NK-92 (cell line): ENCODE results near the gene ITGBL1.

Source experiments
- DNase-seq: peaks from one replicate; lab custom pipeline; 2025; ENCODE audit not compliant: unreplicated experiment; lab: John Stamatoyannopoulos, UW

ITGBL1 gene

DNA sequence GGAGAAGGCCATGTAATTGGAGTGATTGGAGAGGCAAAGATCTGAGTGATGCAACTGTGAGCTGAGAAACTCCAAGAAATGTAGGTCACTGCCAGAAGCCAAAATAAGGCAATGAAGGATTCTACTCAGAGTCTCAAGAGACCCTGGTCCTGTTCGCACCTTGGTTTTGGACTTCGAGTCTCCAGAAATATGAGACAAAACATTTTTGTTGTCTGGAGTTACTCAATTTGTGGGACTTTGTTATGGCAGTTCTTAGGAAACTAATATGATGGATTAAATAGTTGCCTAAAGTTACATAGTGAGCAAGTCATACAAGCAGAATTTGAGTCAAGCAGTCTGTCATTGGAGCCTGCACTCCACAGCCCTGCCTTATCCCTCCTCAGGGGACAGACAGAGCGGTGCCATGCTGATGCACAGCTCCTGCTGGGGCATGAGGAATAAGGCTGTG is 104.2 kb downstream of the ITGBL1 start:
- no peak for DNase-seq

DNA sequence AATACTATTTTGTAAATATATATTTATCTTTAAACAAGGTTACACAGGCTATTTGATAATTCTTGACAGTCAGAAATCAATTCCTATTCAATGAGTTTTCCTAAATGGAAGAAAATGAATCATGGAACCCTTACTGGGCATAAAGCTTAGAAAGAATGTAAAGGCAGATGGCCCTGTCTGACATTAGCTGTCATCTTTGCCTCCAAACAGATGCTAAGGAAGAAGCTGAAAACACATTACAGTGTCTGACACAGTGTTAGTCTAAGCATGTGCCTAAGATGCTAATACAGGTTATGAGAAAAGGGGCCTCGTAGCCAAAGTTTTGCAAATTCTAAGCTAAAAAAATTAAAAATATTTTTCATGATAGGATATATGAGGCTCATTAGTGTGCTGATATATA is 112.8 kb downstream of the ITGBL1 start:
- DNase-seq: no peak

DNA sequence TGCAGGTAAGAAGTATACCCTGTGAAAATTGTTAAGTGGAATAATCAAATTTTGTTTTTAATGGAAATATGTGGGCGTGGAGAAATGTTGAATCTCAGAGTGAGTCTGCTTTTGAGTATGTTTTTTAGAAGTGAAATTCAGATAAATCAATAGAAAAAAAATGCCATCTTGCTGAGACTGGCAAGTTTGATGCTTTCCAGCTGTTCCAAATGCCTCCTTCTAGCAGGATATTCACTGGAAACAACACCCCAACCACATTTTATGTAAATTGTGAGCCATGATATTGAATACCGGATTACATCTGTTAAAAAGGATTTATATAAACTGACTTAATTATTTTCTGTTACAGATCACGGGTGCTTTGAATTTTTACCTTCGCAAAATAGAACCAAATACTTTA is 115.4 kb downstream of the ITGBL1 start:
- no peak for DNase-seq

DNA sequence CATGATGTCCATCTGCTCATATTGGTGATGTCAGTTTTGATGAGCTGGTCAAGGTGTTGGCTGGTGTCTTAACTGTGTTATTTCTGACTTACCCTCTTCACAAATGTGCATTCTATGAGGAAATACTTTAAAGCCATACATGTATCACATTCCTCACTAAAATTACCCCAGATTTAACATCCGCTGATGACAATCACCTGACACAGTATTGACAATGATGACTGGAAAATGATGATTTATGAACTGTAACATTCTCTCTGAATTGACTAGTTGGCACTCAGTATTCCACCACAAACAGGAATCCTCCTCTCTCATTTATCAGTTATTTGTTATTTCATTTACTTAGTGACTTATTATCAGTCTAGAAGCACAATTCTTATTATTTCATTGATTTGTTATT is 117.3 kb downstream of the ITGBL1 start:
- no peak for DNase-seq

DNA sequence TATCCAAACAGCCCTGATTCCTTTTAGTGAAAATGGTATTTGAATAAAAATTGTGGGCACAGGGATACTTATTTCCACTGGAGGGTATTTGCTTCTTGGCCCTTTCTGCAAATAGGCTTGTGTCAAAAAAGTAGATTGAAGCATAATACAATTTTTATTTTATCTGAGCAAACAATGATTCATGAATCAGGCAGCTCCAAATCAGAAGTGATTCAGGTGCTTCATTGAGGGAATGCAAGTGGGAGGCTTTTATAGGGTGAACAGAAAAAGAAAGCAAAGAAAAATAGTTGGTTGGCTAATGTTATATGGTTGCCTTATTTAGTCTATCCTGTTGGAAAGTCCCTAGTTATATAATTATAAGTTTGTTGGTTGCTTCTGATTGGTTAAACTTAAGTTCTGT is 117.9 kb downstream of the ITGBL1 start:
- no peak for DNase-seq

DNA sequence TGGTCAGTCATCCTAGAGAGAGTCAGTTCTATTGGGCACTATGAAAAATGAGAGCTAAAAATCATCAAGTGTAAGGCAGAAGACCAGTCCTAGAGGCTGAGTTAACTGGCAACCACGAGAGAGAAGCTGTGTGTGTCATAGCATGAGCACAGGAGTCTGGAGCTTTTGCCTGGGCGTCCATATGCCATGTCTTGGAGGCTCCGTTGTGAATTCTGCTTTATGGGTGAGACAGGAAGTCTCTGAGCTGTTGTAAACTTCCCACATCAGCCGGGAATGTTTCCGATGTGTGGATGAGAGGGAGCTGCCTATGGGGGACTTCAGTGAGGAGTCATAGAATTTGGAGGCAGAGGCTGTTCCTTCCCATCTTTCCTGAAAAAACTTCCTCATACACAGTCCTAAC is 120.0 kb downstream of the ITGBL1 start:
- DNase-seq: no peak

DNA sequence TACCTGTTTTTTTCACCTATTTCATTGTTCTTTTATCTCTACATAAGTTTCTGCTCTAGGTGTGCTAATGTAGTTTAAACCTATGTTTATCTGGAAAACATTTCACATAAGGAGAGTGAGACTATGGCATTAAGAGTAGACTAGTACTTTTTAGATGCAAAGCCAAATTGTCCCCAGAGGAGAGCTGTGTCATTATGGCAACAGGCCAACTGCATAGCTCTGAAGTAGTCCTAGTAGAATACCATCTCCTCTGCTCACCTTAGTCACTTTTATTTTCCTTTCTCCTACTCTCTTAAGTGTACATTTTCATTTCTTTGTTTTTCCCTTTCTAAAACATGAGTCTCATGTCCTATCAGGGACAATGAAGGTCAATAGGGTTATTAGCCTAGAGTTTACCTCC is 123.1 kb downstream of the ITGBL1 start:
- DNase-seq: no peak

DNA sequence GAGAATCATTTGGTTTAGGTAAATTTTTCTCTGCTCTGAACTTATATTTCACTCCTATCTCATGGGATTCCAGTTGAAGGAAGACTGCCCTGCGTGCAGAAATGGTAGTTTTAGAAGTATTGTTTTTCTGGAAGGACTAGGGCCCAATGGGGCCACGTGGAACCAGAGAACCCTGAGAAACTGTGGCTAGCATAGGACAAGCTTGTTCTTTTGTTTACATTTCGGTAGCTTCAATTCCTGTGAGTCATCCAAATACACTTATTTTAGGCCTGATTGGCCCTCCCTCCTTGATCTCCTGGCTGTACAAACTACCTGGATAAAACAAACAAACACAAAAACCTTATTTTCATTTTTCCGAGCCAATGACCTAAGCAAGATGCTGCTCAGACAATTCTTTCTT is 124.0 kb downstream of the ITGBL1 start:
- DNase-seq: no peak

DNA sequence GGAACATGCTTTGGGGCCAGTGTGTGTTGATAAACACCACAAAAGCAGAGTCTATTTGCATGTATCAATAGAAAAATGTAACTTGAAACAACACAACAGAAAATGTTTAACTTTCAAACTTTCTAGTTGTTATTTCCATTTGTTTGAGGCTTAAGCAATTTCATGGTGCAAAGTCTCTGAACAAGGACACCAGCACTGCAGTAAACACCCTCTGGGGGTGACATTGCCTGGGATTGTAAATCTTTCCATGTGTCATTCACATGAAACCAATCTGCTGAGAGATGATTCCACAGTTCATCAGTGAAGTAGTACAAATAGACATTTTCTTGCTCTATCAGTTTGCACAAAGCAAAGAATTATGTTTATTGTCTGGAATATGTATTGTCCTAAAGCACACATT is 124.5 kb downstream of the ITGBL1 start:
- no peak for DNase-seq

DNA sequence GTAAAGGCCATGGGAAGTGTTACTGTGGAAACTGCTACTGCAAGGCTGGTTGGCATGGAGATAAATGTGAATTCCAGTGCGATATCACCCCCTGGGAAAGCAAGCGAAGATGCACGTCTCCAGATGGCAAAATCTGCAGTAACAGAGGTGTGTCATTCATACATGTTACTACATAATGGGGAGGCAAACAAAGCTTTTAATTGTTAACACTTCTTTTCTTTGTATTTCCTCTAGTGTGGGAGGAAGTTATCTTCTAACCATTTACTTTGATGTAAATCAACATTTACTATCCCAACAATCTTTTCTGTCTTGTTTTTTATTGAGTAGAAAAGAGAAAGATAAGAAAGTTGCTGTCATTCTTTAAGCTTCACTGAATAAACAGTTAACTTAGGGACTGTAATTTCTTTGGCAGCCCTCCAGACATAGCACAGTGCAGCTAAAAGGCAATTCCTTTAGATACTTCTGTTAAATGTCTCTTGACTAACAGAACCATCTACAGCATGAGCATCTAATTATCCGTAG is 126.9 kb downstream of the ITGBL1 start:
- no peak for DNase-seq

DNA sequence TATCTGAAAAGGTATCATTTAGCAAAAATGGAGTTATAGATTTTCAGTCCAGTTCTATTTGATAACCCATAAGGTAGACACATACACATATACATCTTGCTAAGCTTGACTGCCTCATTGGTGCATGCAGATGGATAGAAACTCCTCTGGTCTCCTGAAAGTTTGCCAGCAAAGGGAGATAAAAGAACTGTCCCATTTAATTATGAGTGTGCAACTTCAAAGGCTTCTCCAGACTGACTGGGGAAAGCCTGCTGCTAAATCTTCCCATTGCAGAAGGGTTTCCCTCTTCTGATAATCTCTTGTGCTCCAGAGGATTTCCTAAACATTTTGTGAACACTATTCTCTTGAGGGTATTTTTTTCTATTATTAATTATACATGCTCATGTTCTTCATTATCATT is 131.9 kb downstream of the ITGBL1 start:
- no peak for DNase-seq

DNA sequence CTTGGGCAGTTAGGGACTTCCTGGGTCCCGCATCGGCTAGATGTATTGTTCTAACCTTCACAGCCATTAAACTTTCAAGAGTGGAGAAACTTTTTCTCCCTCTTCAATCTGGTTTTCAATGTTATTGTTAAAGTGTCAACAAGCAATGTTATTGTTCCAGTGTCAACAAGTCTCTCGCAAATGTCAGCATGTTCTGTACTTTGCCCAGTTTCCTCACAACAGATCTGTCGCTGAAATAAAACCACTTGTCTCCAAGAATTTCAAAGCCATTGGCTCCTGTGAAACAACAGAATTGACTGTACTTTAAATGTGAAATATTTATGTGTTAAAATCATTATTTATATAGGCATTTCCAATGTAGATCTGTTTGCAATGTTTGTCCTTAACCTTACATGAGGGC is 138.0 kb downstream of the ITGBL1 start:
- no peak for DNase-seq

DNA sequence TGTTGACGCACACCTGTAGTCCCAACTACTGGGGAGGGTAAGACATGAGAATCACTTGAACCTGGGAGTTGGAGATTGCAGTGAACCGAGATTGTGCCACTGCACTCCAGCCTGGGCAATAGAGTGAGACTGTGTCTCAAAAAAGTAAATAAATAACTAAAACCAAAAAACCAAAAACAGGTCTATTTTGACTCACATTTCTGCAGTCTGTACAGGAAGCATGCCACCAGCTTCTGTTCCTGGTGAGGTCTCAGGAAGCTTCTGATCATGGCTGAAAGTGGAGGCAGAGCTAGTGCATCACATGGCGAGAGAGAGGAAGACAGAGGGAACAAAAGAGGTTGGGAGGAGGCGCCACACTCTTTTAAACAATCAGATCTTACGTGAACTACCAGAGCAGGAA is 142.5 kb downstream of the ITGBL1 start:
- no peak for DNase-seq

DNA sequence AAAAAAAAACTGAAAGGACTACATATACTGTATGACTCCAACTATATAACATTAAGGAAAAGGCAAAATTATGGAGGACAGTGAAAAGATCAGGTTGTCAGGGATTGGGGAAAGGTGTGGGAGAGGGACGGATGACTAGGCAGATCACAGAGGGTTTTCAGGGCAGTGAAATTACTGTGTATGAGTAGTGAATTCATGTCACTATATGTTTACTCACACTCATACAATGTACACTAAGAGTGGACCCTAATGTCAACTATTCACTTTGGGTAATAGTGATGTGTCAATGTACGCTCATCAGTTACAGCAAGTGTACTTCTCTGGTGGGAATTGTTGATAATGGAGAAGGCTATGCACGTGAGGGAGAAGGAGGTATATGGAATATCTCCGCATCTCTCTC is 144.3 kb downstream of the ITGBL1 start:
- no peak for DNase-seq

DNA sequence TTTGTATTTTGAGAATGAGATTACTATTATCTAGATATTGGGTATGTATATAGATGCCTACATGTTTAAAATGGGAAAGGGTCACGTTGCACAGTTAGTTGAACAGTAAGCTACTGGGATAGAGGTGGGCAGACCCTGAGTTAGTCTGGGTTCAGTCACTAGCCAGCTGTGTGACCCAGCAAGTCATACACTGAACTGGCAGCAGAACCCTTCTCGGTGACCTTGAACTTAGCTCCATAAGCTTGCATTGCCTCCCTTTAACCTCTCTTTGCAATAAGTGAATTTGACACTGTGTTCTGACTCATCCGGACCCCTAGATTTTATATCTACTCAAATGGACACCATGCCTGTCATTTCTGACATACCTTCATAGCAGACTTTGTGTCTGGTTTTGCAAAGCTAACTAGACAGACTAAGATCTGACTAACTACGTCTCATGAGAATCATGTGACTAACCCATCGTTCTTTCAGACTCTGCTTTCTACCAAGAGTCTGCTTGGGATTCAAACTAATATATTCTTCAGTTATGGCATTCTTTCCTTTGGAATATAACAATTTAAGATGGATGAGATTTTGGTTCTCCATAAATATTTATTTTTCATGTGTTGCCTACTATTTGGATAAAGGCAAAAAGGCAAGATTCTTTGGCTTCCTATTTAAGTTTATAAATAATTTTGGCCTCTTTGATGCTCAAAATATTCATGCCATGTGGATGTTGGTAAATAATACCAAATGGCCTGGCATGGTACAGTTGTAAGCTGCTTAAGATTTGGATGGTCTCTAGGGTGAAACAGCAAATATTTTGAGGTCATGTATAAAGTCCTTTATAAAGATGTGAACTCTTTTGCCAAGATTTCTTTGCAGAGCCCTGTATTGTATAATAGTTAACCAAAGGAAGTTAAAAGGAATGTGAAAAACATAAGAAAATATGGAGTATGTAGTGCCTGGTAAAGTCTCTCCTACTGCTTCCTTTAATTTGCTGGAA is 159.3 kb downstream of the ITGBL1 start:
- no peak for DNase-seq

DNA sequence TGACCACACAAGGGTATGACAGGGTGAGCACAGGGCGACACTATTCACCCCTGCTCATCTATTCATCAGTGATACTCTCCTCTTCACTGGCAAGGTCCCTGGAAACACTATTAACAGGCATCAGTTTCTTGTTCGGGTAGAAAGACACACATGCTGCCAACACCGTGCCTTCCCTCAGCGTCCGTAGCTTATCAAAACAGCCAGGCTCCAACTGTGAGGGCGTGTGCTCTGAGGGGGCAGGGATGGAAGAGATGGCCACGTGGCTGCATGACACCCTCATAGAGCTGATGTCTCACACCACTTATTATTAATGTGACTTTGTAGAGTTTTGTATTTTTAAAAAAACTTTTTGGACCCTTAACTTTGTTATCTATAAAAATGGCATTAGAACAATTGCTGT is 160.3 kb downstream of the ITGBL1 start:
- DNase-seq: no peak

DNA sequence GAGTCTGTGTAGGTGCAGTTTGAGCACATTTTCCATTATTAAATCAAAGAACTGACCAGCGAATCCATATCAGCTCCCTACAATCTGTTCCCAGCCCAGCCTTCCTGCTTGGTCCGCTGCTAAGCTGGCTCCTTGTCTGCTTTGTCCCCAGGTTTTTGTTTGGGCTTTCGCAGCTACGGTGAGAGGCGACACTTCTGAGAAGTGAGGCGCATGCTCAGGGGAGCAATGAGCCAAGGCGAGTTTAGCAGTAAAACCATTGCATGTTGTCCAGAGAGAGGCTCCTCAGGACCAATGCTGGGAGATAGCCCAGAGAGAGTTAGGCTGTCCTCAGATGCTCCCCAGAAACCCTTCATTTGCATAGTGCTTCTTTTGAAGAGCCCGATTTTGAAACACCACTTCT is 162.0 kb downstream of the ITGBL1 start:
- DNase-seq: no peak

DNA sequence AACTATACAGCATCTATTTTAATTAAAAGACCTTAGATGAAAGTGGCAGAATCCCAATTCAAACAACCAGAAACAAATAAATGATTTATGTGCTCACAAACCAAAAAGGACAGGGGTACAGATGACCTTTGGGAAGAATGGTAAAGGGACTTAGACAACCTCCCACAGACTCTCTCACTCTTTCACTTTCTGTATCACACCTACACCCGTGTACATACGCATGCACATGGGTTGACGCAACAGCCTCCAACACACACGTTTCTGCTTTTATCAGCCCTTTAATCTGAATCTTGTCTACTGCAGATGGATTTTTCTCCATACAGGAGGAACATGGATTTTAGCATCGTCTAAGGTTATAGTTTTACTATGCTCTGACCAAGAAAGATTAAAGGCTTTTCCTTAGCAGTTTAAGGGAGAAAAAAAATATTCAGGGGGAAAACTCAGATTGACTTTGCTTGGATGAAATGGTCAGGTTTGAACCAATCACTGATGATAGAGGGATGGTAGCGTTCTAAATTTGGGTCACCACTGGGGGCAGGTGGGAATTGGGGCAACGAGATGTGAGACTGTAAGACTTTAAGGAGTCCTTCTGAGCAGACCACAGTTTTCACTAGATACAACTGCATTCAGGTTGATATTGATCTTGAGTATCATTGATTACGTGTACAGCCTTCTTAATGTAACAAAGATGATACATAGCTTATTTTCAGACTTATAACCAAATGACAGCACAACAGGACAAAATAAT is 166.1 kb downstream of the ITGBL1 start:
- no peak for DNase-seq

DNA sequence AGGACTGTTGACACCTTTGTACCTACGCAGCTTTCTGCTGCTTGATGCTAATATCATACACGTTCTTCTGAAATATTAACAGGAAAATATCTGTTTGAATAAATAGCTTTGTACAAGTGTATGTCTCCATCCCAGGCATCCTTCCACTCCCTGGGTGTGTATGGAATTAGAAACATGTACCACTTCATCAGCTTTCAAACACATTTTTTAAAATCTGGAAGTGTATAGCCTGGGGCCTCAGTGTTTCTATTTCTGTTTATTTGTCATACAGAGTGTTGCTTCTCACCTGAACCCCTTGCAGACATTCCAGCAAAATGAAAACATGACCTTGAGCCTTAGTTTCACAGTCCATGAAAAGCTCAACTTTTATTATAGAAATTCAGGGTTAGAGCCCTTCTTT is 168.6 kb downstream of the ITGBL1 start:
- DNase-seq: no peak

DNA sequence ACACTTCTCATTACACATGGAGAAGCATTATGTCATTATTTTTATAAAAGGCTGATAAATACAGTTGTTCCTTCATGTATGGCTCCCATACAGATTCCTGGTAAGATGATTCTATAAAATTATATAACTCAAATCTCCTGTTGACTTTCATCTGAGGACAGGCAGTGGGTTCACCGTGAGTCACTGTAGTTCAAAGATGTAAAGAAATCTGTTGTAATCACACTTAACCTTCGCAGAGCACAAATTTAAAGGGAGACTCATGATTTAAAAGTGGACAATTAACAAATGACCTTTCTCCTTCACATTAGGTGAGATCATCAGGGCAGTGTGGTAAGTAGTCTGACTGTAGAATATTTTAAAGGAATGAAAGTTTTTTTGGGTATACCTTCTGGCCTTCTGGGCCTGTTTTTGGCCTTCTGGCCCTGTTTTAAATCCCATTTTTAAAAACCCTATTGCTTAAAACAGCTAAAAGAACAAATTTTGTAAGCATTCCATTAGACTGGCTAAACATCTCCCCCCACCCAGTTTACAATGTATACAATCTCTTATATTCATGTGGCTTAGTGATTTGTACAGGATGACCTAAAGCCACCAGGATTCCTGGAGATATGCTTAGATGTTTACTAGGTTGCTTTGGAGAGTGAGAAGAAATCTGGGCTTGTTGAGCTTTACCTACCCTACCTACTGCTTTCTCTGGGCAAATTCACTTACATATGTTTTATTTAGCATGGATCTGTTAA is 171.2 kb downstream of the ITGBL1 start:
- no peak for DNase-seq

DNA sequence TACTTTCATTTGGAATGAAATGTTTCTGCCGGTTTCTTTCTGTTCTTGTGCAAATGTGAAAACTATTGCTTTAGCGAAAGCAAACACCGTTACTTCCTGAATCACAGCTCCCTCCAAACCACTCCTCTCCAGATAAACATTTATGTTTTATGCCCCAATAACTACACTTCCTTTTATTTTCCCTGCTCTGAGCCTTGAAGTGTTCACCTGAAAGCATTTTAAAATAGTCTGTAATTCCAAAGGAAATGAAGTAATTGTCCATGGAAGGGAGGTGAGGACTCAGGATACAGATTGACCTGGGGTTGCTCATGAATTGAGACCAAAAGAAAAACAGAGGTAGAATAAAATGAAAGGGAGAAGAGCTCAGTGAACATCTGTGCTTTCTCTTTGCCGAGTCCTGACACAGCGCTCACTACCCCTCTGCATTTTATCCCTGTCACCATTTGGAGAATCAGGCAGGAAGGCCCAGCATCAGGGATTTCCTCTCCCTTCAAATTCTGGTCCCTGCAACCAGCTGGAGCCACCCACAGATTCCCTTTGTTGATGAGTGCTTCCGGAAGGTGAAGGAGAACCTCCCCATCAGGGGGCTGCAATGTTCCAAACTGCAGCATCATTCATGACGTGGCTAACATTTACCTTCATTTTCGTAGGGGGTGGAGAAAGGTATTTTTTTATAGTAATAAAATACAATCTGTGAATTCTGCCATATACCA is 171.9 kb downstream of the ITGBL1 start:
- no peak for DNase-seq
